RWPE2 (cell line): Measurements from ENCODE around the gene MEX3A.

Experiments
- ATAC-seq: fragments of 200-7000 bp; cut with Tn5 transposase; 3 replicates; pipeline ENCODE4 v1.9.1; 2021; ENCODE audit warnings: low read depth
- DNase-seq: peaks from one replicate; pipeline ENCODE4 v3.0.0-alpha.2; 2020; ENCODE audit warnings: low spot score
- H3K27ac ChIP-seq: fragments of 450-650 bp; 2 replicates; pipeline ENCODE4 v1.5.1; 2017; ENCODE audit warnings: mild to moderate bottlenecking; ENCODE audit not compliant: poor library complexity, severe bottlenecking
- H3K27me3 ChIP-seq: fragments of 250-450 bp; sonication (Bioruptor Pico); 2 replicates; pipeline ENCODE4 v1.5.1; 2021; ENCODE audit warnings: mild to moderate bottlenecking, moderate library complexity; ENCODE audit not compliant: insufficient read depth, poor library complexity, severe bottlenecking
- H3K36me3 ChIP-seq: fragments of 250-450 bp; sonication (Bioruptor Pico); 2 replicates; pipeline ENCODE4 v1.5.1; 2020; ENCODE audit warnings: low read depth, mild to moderate bottlenecking, moderate library complexity
- H3K4me1 ChIP-seq: fragments of 250-450 bp; sonication (Bioruptor Pico); 2 replicates; pipeline ENCODE4 v1.5.1; 2021; ENCODE audit warnings: mild to moderate bottlenecking, moderate library complexity; ENCODE audit not compliant: insufficient read depth, poor library complexity, severe bottlenecking
- H3K4me3 ChIP-seq: fragments of 250-450 bp; sonication (Bioruptor Pico); 2 replicates; pipeline ENCODE4 v1.5.1; 2021; ENCODE audit warnings: mild to moderate bottlenecking, moderate library complexity; ENCODE audit not compliant: severe bottlenecking
- H3K9me3 ChIP-seq: fragments of 250-450 bp; sonication (Bioruptor Pico); 2 replicates; pipeline ENCODE4 v1.5.1; 2021; ENCODE audit warnings: mild to moderate bottlenecking, moderate library complexity; ENCODE audit not compliant: severe bottlenecking
- CTCF ChIP-seq: fragments of 450-650 bp; IDR thresholded peaks from one replicate; pipeline ENCODE4 v1.5.1; 2017; ENCODE audit warnings: mild to moderate bottlenecking, moderate library complexity; ENCODE audit not compliant: poor library complexity, severe bottlenecking

MEX3A gene

DNA sequence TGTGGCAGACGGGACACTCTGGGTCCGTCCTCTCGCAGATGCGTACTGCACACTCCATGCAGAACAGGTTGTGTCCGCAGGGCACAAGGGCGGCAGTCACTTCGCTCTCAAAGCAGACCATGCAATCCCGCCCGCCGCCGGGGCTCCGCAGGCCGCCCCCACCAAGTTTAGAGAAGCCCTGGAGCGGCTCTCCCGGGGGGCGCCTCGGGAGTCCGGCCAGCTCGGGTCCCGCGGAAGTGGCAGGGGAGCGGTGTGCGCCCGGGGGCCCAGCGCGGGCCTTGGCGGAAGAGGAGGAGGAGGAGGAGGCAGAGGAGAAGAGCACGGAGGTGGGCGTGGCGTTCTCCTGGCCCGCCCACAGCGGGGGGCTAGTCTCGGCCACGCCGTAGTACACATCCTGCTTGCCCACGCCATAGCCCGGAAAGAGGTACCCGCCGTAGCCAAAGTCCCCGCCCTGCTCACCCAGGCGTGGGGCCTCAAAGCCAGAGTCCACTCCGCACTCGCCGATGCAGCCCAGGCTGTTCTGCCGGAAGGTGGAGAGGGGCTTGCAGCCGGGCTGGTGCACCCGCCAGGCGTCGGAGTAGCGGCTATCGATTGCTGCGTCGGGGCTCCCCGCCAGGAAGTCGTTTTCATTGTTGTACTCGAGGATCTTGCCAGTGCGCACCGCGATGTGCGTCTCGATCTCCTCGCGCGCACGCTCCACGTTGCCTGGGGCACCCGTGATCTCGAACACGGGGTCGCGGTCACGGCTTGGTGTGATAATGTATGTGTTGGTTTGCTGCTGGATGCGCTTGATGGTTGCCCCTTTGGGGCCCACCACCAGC lies 5.4 kb downstream of the MEX3A start:
- DNase-seq: no peak
- TF ChIP-seq CTCF: no peak
- no peak for ATAC-seq
- Histone ChIP-seq H3K27me3 (no peaks in the 10 kb centered on the region), H3K36me3 (peaks cover 4% of the 10 kb centered on the region; the same call in 1 of the 2 replicates), H3K4me1 (no peaks in the 10 kb centered on the region), H3K27ac (no peak overlapping the region), H3K4me3 (no peak overlapping the region), H3K9me3 (no peaks in the 10 kb centered on the region)

GRCh38 chr1:156075775-156076204 lies 6.5 kb downstream of the MEX3A start:
- no peak for DNase-seq
- Histone ChIP-seq H3K27me3 (no peaks in the 10 kb centered on the region), H3K4me3 (no peak overlapping the region), H3K36me3 (peaks cover 4% of the 10 kb centered on the region; the same call in 1 of the 2 replicates), H3K27ac (no peak overlapping the region), H3K9me3 (no peaks in the 10 kb centered on the region), H3K4me1 (no peaks in the 10 kb centered on the region)
- TF ChIP-seq CTCF: no peak
- ATAC-seq: no peak

DNA sequence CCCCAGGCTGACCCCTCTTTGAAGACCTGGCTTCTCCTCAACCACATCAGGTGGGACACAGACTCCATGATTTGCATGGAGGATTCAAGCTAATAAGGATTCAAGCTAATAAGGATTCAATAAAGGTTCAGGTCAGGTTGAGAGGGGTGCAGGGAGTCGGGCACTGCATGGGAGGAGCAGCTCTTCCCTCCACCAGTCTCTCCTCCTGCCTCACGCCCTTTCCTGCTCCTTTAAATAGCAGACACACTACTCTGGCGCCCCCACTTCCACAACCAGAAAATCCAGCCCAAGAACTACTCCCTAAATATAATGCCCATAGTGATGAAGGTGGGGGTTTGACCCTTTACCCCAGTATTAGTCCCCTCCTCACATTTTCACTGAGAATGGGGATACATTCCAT lies 7.1 kb downstream of the MEX3A start:
- Histone ChIP-seq H3K27me3 (no peaks in the 10 kb centered on the region), H3K36me3 (peaks cover 8% of the 10 kb centered on the region), H3K4me1 (no peaks in the 10 kb centered on the region), H3K27ac (no peak overlapping the region), H3K9me3 (no peaks in the 10 kb centered on the region), H3K4me3 (no peak overlapping the region)
- no peak for TF ChIP-seq CTCF
- ATAC-seq: no peak; the same call in 2 of the 3 replicates
- no peak for DNase-seq

GRCh38 chr1:156074661-156075060 lies 7.6 kb downstream of the MEX3A start:
- no peak for DNase-seq
- H3K27ac ChIP-seq: no peak overlapping the region

More at GRCh38 chr1:156074661-156075060, 7.6 kb downstream of the MEX3A start:
- H3K4me1 ChIP-seq: no peaks in the 10 kb centered on the region
- ATAC-seq: no peak
- no peak for TF ChIP-seq CTCF
- H3K36me3 ChIP-seq: peaks cover 13% of the 10 kb centered on the region
- no peak overlapping the region for H3K4me3 ChIP-seq
- H3K27me3 ChIP-seq: no peaks in the 10 kb centered on the region
- H3K9me3 ChIP-seq: no peaks in the 10 kb centered on the region
